ENCODE measurements around the gene STK16. TPM values are rescaled to one million over a fixed set of nuclear protein-coding genes. Genes with fewer than 3 reads are reported as not detected.
"Not testable (repeated sequence)": the region's sequence is repeated elsewhere in the genome, so short reads cannot be mapped to it uniquely, and the experiment has no call there.

The STK16 gene
- polyA plus RNA-seq, 2 donors = 20.4 to 33.3 TPM

- peaks cover 0 to 30% of the 10 kb centered on the region in 2 donors for H3K36me3 ChIP-seq (ENCODE audit: control insufficient read depth in 2 of 2, insufficient read depth in 2 of 2, low read length in 1 of 2)
- peak overlapping the region in 1 of 2 donors; percentile 88 for H3K27ac ChIP-seq (ENCODE audit: low read depth in 2 of 2, low read length in 1 of 2)
- H3K4me1 ChIP-seq (ENCODE audit: control insufficient read depth in 2 of 2, insufficient read depth in 2 of 2, low read length in 1 of 2) = peaks cover 3 to 41% of the 10 kb centered on the region in 2 donors
- no peaks in the 10 kb centered on the region for H3K27me3 ChIP-seq (ENCODE audit: control insufficient read depth in 1 of 2, insufficient read depth in 2 of 2, low read length in 2 of 2)
- H3K9me3 ChIP-seq (ENCODE audit: control insufficient read depth in 2 of 2, insufficient read depth in 1 of 2, low read depth in 1 of 2, low read length in 1 of 2) = no peaks in the 10 kb centered on the region
- 83 to 86% methylated on average over 16 of the region's 16 CpGs for WGBS, 2 donors
- no peak overlapping the region for H3K4me3 ChIP-seq (ENCODE audit: low read depth in 1 of 2, low read length in 2 of 2)
These were observed 39.5 kb downstream of the STK16 start for GRCh38 chr2:219284501-219285372.

GRCh38 chr2:219285373-219285735 lies 40.1 kb downstream of the STK16 start:
- H3K27me3 ChIP-seq (ENCODE audit: control insufficient read depth in 1 of 2, insufficient read depth in 2 of 2, low read length in 2 of 2) = no peaks in the 10 kb centered on the region
- H3K4me1 ChIP-seq (ENCODE audit: control insufficient read depth in 2 of 2, insufficient read depth in 2 of 2, low read length in 1 of 2) = peaks cover 3 to 41% of the 10 kb centered on the region in 2 donors
- 71 to 74% methylated on average over 12 of the region's 12 CpGs for WGBS, 2 donors
- H3K9me3 ChIP-seq (ENCODE audit: control insufficient read depth in 2 of 2, insufficient read depth in 1 of 2, low read depth in 1 of 2, low read length in 1 of 2) = no peaks in the 10 kb centered on the region
- H3K36me3 ChIP-seq (ENCODE audit: control insufficient read depth in 2 of 2, insufficient read depth in 2 of 2, low read length in 1 of 2) = peaks cover 0 to 30% of the 10 kb centered on the region in 2 donors
- peak overlapping the region; percentile 75 to 88 for H3K27ac ChIP-seq (ENCODE audit: low read depth in 2 of 2, low read length in 1 of 2)
- no peak overlapping the region for H3K4me3 ChIP-seq (ENCODE audit: low read depth in 1 of 2, low read length in 2 of 2)

GRCh38 chr2:219285894-219286425 lies 40.7 kb downstream of the STK16 start:
- Histone ChIP-seq H3K9me3 (ENCODE audit: control insufficient read depth in 2 of 2, insufficient read depth in 1 of 2, low read depth in 1 of 2, low read length in 1 of 2) (no peaks in the 10 kb centered on the region), H3K27ac (ENCODE audit: low read depth in 2 of 2, low read length in 1 of 2) (peak overlapping the region; percentile 75 to 88), H3K36me3 (ENCODE audit: control insufficient read depth in 2 of 2, insufficient read depth in 2 of 2, low read length in 1 of 2) (peaks cover 0 to 26% of the 10 kb centered on the region in 2 donors), H3K4me3 (ENCODE audit: low read depth in 1 of 2, low read length in 2 of 2) (no peak overlapping the region), H3K27me3 (ENCODE audit: control insufficient read depth in 1 of 2, insufficient read depth in 2 of 2, low read length in 2 of 2) (no peaks in the 10 kb centered on the region), H3K4me1 (ENCODE audit: control insufficient read depth in 2 of 2, insufficient read depth in 2 of 2, low read length in 1 of 2) (peaks cover 3 to 41% of the 10 kb centered on the region in 2 donors)
- WGBS, 2 donors = 47 to 58% methylated on average over 14 to 17 of the region's 17 CpGs

- 51 to 70% methylated on average over 11 to 12 of the region's 12 CpGs for WGBS, 2 donors
- Histone ChIP-seq H3K4me3 (ENCODE audit: low read depth in 1 of 2, low read length in 2 of 2) (no peak overlapping the region), H3K4me1 (ENCODE audit: control insufficient read depth in 2 of 2, insufficient read depth in 2 of 2, low read length in 1 of 2) (peaks cover 3 to 41% of the 10 kb centered on the region in 2 donors), H3K9me3 (ENCODE audit: control insufficient read depth in 2 of 2, insufficient read depth in 1 of 2, low read depth in 1 of 2, low read length in 1 of 2) (no peaks in the 10 kb centered on the region), H3K27me3 (ENCODE audit: control insufficient read depth in 1 of 2, insufficient read depth in 2 of 2, low read length in 2 of 2) (no peaks in the 10 kb centered on the region), H3K36me3 (ENCODE audit: control insufficient read depth in 2 of 2, insufficient read depth in 2 of 2, low read length in 1 of 2) (peaks cover 0 to 23% of the 10 kb centered on the region in 2 donors), H3K27ac (ENCODE audit: low read depth in 2 of 2, low read length in 1 of 2) (peak overlapping the region; percentile 75 to 88)
These were observed 41.3 kb downstream of the STK16 start for GRCh38 chr2:219286436-219287115.

- H3K4me3 ChIP-seq (ENCODE audit: low read depth in 1 of 2, low read length in 2 of 2); H3K9me3 ChIP-seq (ENCODE audit: control insufficient read depth in 2 of 2, insufficient read depth in 1 of 2, low read depth in 1 of 2, low read length in 1 of 2); H3K27me3 ChIP-seq (ENCODE audit: control insufficient read depth in 1 of 2, insufficient read depth in 2 of 2, low read length in 2 of 2): not testable (repeated sequence)
- Histone ChIP-seq H3K27ac (ENCODE audit: low read depth in 2 of 2, low read length in 1 of 2) (peak overlapping the region; percentile 75 to 88), H3K36me3 (ENCODE audit: control insufficient read depth in 2 of 2, insufficient read depth in 2 of 2, low read length in 1 of 2) (peaks cover 0 to 18% of the 10 kb centered on the region in 2 donors), H3K4me1 (ENCODE audit: control insufficient read depth in 2 of 2, insufficient read depth in 2 of 2, low read length in 1 of 2) (peaks cover 3 to 41% of the 10 kb centered on the region in 2 donors)
- WGBS, 2 donors = 78 to 85% methylated on average over 6 of the region's 6 CpGs
These were observed 41.8 kb downstream of the STK16 start for GRCh38 chr2:219287116-219287440.

- H3K27me3 ChIP-seq (ENCODE audit: control insufficient read depth in 1 of 2, insufficient read depth in 2 of 2, low read length in 2 of 2) = no peaks in the 10 kb centered on the region
- peaks cover 3 to 41% of the 10 kb centered on the region in 2 donors for H3K4me1 ChIP-seq (ENCODE audit: control insufficient read depth in 2 of 2, insufficient read depth in 2 of 2, low read length in 1 of 2)
- no peak overlapping the region for H3K4me3 ChIP-seq (ENCODE audit: low read depth in 1 of 2, low read length in 2 of 2)
- 72 to 84% methylated on average over 10 of the region's 10 CpGs for WGBS, 2 donors
- peaks cover 0 to 18% of the 10 kb centered on the region in 2 donors for H3K36me3 ChIP-seq (ENCODE audit: control insufficient read depth in 2 of 2, insufficient read depth in 2 of 2, low read length in 1 of 2)
- H3K9me3 ChIP-seq (ENCODE audit: control insufficient read depth in 2 of 2, insufficient read depth in 1 of 2, low read depth in 1 of 2, low read length in 1 of 2) = no peaks in the 10 kb centered on the region
- H3K27ac ChIP-seq (ENCODE audit: low read depth in 2 of 2, low read length in 1 of 2) = peak overlapping the region; percentile 74 to 82
These were observed 42.4 kb downstream of the STK16 start for GRCh38 chr2:219287580-219288265.

- 59 to 71% methylated on average over 6 of the region's 6 CpGs for WGBS, 2 donors
- no peak overlapping the region for H3K4me3 ChIP-seq (ENCODE audit: low read depth in 1 of 2, low read length in 2 of 2)
- H3K9me3 ChIP-seq (ENCODE audit: control insufficient read depth in 2 of 2, insufficient read depth in 1 of 2, low read depth in 1 of 2, low read length in 1 of 2) = no peaks in the 10 kb centered on the region
- H3K36me3 ChIP-seq (ENCODE audit: control insufficient read depth in 2 of 2, insufficient read depth in 2 of 2, low read length in 1 of 2) = peaks cover 0 to 11% of the 10 kb centered on the region in 2 donors
- H3K27ac ChIP-seq (ENCODE audit: low read depth in 2 of 2, low read length in 1 of 2) = peak overlapping the region; percentile 41 to 74
- peaks cover 3 to 35% of the 10 kb centered on the region in 2 donors for H3K4me1 ChIP-seq (ENCODE audit: control insufficient read depth in 2 of 2, insufficient read depth in 2 of 2, low read length in 1 of 2)
- no peaks in the 10 kb centered on the region for H3K27me3 ChIP-seq (ENCODE audit: control insufficient read depth in 1 of 2, insufficient read depth in 2 of 2, low read length in 2 of 2)
These were observed 43.9 kb downstream of the STK16 start for GRCh38 chr2:219289195-219289536.

- Histone ChIP-seq H3K36me3 (ENCODE audit: control insufficient read depth in 2 of 2, insufficient read depth in 2 of 2, low read length in 1 of 2) (peaks cover 0 to 6% of the 10 kb centered on the region in 2 donors), H3K4me3 (ENCODE audit: low read depth in 1 of 2, low read length in 2 of 2) (no peak overlapping the region), H3K4me1 (ENCODE audit: control insufficient read depth in 2 of 2, insufficient read depth in 2 of 2, low read length in 1 of 2) (peaks cover 3 to 34% of the 10 kb centered on the region in 2 donors), H3K27me3 (ENCODE audit: control insufficient read depth in 1 of 2, insufficient read depth in 2 of 2, low read length in 2 of 2) (no peaks in the 10 kb centered on the region), H3K9me3 (ENCODE audit: control insufficient read depth in 2 of 2, insufficient read depth in 1 of 2, low read depth in 1 of 2, low read length in 1 of 2) (no peaks in the 10 kb centered on the region), H3K27ac (ENCODE audit: low read depth in 2 of 2, low read length in 1 of 2) (peak overlapping the region; percentile 41 to 74)
- 24 to 41% methylated on average over 16 of the region's 16 CpGs for WGBS, 2 donors
These were observed 44.5 kb downstream of the STK16 start for GRCh38 chr2:219289537-219290361.
